SK-N-SH (cell line): ENCODE data around the gene STX16. TPM values are rescaled to one million over a fixed set of nuclear protein-coding genes. Genes with fewer than 3 reads are reported as not detected.

Experiments used
- CTCF ChIA-PET: fragments of 300-600, 350-600 bp; formaldehyde crosslinking; extraction: SDS; loops from one replicate; lab custom pipeline; 2021; lab: Yijun Ruan, JAX
- POLR2A ChIA-PET: fragments of 350-600 bp; sonication (Branson Sonifier 250); formaldehyde crosslinking; extraction: SDS; loops from one replicate; lab custom pipeline; 2020; ENCODE audit warnings: antibody characterized with exemption, inconsistent platforms; lab: Yijun Ruan, JAX
- DNase-seq: peaks from one replicate; pipeline ENCODE4 v3.0.0; 2012
- H2AFZ ChIP-seq: fragments of 200-600 bp; sonication (generic); 2 replicates; pipeline ENCODE4 v1.8.1; 2016; ENCODE audit warnings: antibody characterized with exemption, mild to moderate bottlenecking, low read depth
- H3F3A ChIP-seq: fragments of 200-600 bp; sonication (generic); replicated peaks from 2 replicates; pipeline ENCODE3; 2016; ENCODE audit warnings: antibody characterized with exemption, mild to moderate bottlenecking; ENCODE audit not compliant: insufficient read depth
- H3K27ac ChIP-seq, 2 experiments: fragments of 200-500 bp in 1 of 2; fragments of 200-600 bp in 1 of 2; sonication (Bioruptor generic) in 1 of 2; sonication (generic), shearing (Covaris generic) in 1 of 2; 2 replicates each; pipeline versions ENCODE4 v1.5.1 to v1.6.1; 2014 to 2016; ENCODE audit warnings: low read depth in 2 of 2, inconsistent platforms in 1 of 2, low read length in 1 of 2, mild to moderate bottlenecking in 1 of 2, mixed read lengths in 1 of 2
- H3K27me3 ChIP-seq: fragments of 200-600 bp; sonication (generic), shearing (Covaris generic); 2 replicates; pipeline ENCODE4 v1.6.1; 2016; ENCODE audit warnings: mixed run types; ENCODE audit not compliant: insufficient read depth
- H3K36me3 ChIP-seq, 2 experiments: fragments of 200-500 bp in 1 of 2; fragments of 200-600 bp in 1 of 2; sonication (Bioruptor generic) in 1 of 2; sonication (generic) in 1 of 2; replicated peaks in 1 of 2; 2 replicates each; pipeline versions ENCODE3 to v1.5.1; 2014 to 2016; ENCODE audit warnings: low read length in 1 of 2, mild to moderate bottlenecking in 1 of 2; ENCODE audit not compliant: insufficient read depth in 2 of 2, control insufficient read depth in 1 of 2
- H3K4me1 ChIP-seq, 2 experiments: fragments of 200-500 bp in 1 of 2; fragments of 200-600 bp in 1 of 2; sonication (Bioruptor generic) in 1 of 2; sonication (generic), shearing (Covaris generic) in 1 of 2; 2 replicates each; pipeline versions ENCODE4 v1.5.1 to v1.6.1; 2014 to 2016; ENCODE audit warnings: low read depth in 1 of 2, low read length in 1 of 2, mixed run types in 1 of 2; ENCODE audit not compliant: insufficient read depth in 2 of 2, control insufficient read depth in 1 of 2
- H3K4me2 ChIP-seq: fragments of 200-600 bp; sonication (generic), shearing (Covaris generic); 2 replicates; pipeline ENCODE4 v1.6.1; 2017; ENCODE audit warnings: mixed run types
- H3K4me3 ChIP-seq, 2 experiments: fragments of 200-500 bp in 1 of 2; fragments of 200-600 bp in 1 of 2; sonication (Bioruptor generic) in 1 of 2; sonication (generic), shearing (Covaris generic) in 1 of 2; 2 replicates each; pipeline versions ENCODE4 v1.5.1 to v1.8.1; 2014 to 2016; ENCODE audit warnings: low read depth in 2 of 2, inconsistent platforms in 1 of 2, low read length in 1 of 2, mild to moderate bottlenecking in 1 of 2, mixed read lengths in 1 of 2, moderate library complexity in 1 of 2
- H3K79me2 ChIP-seq: fragments of 200-600 bp; sonication (generic); 2 replicates; pipeline ENCODE4 v1.8.1; 2017; ENCODE audit warnings: mild to moderate bottlenecking; ENCODE audit not compliant: insufficient read depth
- H3K9ac ChIP-seq: fragments of 200-600 bp; sonication (generic); 2 replicates; pipeline ENCODE4 v1.6.1; 2017; ENCODE audit warnings: mixed run types
- H3K9me2 ChIP-seq: fragments of 200-600 bp; sonication (generic); 2 replicates; pipeline ENCODE4 v1.6.1; 2017; ENCODE audit warnings: mixed run types
- H3K9me3 ChIP-seq: fragments of 200-600 bp; sonication (generic); 2 replicates; pipeline ENCODE4 v1.6.1; 2017; ENCODE audit warnings: mixed run types, mild to moderate bottlenecking, moderate library complexity
- H4K20me1 ChIP-seq: fragments of 200-600 bp; sonication (generic); 2 replicates; pipeline ENCODE4 v1.6.1; 2017; ENCODE audit warnings: mild to moderate bottlenecking, mixed run types; ENCODE audit not compliant: insufficient read depth
- CTCF ChIP-seq: fragments of 200-600 bp; sonication (generic); IDR thresholded peaks from 2 replicates; pipeline ENCODE4 v1.6.1; 2017; ENCODE audit warnings: antibody characterized with exemption, mild to moderate bottlenecking, moderate library complexity
- FOXJ3 ChIP-seq: sonication (generic); formaldehyde crosslinking; IDR thresholded peaks from 2 replicates; pipeline ENCODE4 v1.5.1; 2020; ENCODE audit warnings: mild to moderate bottlenecking, missing genetic modification reagents
- MEF2A ChIP-seq: IDR thresholded peaks from 2 replicates; pipeline ENCODE4 v1.4.0; 2012; ENCODE audit warnings: low read depth, borderline replicate concordance
- NRF1 ChIP-seq: IDR thresholded peaks from 2 replicates; pipeline ENCODE4 v1.6.1; 2012; ENCODE audit warnings: low read depth, mild to moderate bottlenecking, low read length
- POLR2AphosphoS5 ChIP-seq: IDR thresholded peaks from 2 replicates; pipeline ENCODE4 v1.6.1; 2012; ENCODE audit warnings: low read depth, low read length
- RAD21 ChIP-seq: IDR thresholded peaks from 2 replicates; pipeline ENCODE4 v1.6.1; 2012; ENCODE audit warnings: mild to moderate bottlenecking, low read length
- SMC3 ChIP-seq: IDR thresholded peaks from 2 replicates; pipeline ENCODE4 v1.6.1; 2012; ENCODE audit warnings: low read depth, low read length, improper control_type of control experiment
- USF2 ChIP-seq: fragments of 150-350 bp; IDR thresholded peaks from 2 replicates; pipeline ENCODE4 v1.6.1; 2017; ENCODE audit warnings: antibody characterized with exemption, low read length, low read depth, borderline replicate concordance
- ZBTB33 ChIP-seq: IDR thresholded peaks from 2 replicates; pipeline ENCODE4 v1.4.0; 2012; ENCODE audit warnings: low read depth, borderline replicate concordance
- WGBS: methylation state at CpG from one replicate; pipeline ENCODE4 v1.1.6; 2017; ENCODE audit warnings: low lambda C conversion rate; 5-methylcytosine and 5-hydroxymethylcytosine counted together
- polyA plus RNA-seq, 3 experiments: library from polyadenylated mRNA; depleted of rRNA; stranded (reverse); fragments of >200 nt; gene quantifications; 2 replicates each; pipeline ENCODE4 v1.2.3, GENCODE V29; 2012

The STX16 gene
- polyA plus RNA-seq, 1 of the 3 experiments (the other 2 are of a cell fraction), result 63.8 TPM

GRCh38 chr20:58650181-58650775 is 805 bp upstream of the STX16 start:
- ChIA-PET POLR2A (interaction anchor here (0.5 to 1.3 kb wide), 9 partner anchors 189 to 1377 kb away, joined by 3 to 6 read pairs (median 3); partner anchors contain the start of gene VAPB), CTCF (interaction anchor here (0.6 to 8.5 kb wide), 41 partner anchors 9 to 843 kb away, joined by 3 to 87 read pairs (median 4); partner anchors contain the start of gene VAPB)
- peak overlapping the region; percentile 98 to 99 for H3K4me3 ChIP-seq
- peaks cover 18 to 36% of the 10 kb centered on the region in 2 experiments for H3K4me1 ChIP-seq
- H3F3A ChIP-seq, result peaks cover 38% of the 10 kb centered on the region
- H3K9me2 ChIP-seq, result no peaks in the 10 kb centered on the region
- peaks cover 42% of the 10 kb centered on the region for H3K79me2 ChIP-seq
- H2AFZ ChIP-seq, result peak overlapping the region; percentile 86; the same call in 1 of the 2 replicates
- peak overlapping the region; percentile 93 for H3K4me2 ChIP-seq
- peaks cover 0 to 5% of the 10 kb centered on the region in 2 experiments for H3K36me3 ChIP-seq
- H4K20me1 ChIP-seq, result no peaks in the 10 kb centered on the region
- peak overlapping the region; percentile 93 to 97 for H3K27ac ChIP-seq
- TF ChIP-seq SMC3 (peak; percentile 13; the same call in 1 of the 2 replicates), RAD21 (peak; percentile 57), USF2 (no peak)
- H3K9ac ChIP-seq, result peak overlapping the region; percentile 86
- WGBS, result 51% methylated on average over 24 of the region's 62 CpGs
- no peaks in the 10 kb centered on the region for H3K27me3 ChIP-seq
- peak; percentile 78 for DNase-seq
- no peaks in the 10 kb centered on the region for H3K9me3 ChIP-seq

- WGBS, result under 1% methylated on average over 17 of the region's 18 CpGs
- ChIA-PET POLR2A (interaction anchor here (0.6 to 1.5 kb wide), 16 partner anchors 16 to 804 kb away, joined by 3 to 6 read pairs (median 4); partner anchors contain the start of gene VAPB), CTCF (interaction anchor here (0.6 to 8.5 kb wide), 45 partner anchors 8 to 864 kb away, joined by 3 to 87 read pairs (median 4); partner anchors contain the start of genes GNAS and VAPB)
- Histone ChIP-seq H3F3A (peaks cover 36% of the 10 kb centered on the region), H3K27me3 (no peaks in the 10 kb centered on the region), H3K36me3 (peaks cover 0 to 16% of the 10 kb centered on the region in 2 experiments), H3K4me1 (peaks cover 17 to 34% of the 10 kb centered on the region in 2 experiments), H3K9me2 (no peaks in the 10 kb centered on the region), H3K9ac (peak overlapping the region; percentile 86), H4K20me1 (no peaks in the 10 kb centered on the region), H3K27ac (peak overlapping the region; percentile 93 to 97), H3K4me3 (peak overlapping the region; percentile 98 to 99), H3K9me3 (no peaks in the 10 kb centered on the region), H3K4me2 (peak overlapping the region; percentile 93), H2AFZ (peak overlapping the region; percentile 32; the same call in 1 of the 2 replicates), H3K79me2 (peaks cover 55% of the 10 kb centered on the region)
- no peak for TF ChIP-seq USF2
- TF ChIP-seq CTCF, result no peak
- TF ChIP-seq MEF2A, result no peak
- peak; percentile 11; the same call in 1 of the 2 replicates for TF ChIP-seq POLR2AphosphoS5
- no peak for TF ChIP-seq FOXJ3 (CRISPR knock-in tag)
- TF ChIP-seq ZBTB33, result no peak
- TF ChIP-seq NRF1, result no peak
- DNase-seq, result peak; percentile 90
Observed at GRCh38 chr20:58651559-58651945, 469 bp downstream of the STX16 start.
